GM18498 (cell line): Measurements from ENCODE around the gene SLC6A9.

ENCODE experiments used
- ATAC-seq: cut with Tn5 transposase; IDR thresholded peaks from one replicate; pipeline ENCODE4 v1.9.1; 2021; ENCODE audit warnings: mild to moderate bottlenecking, moderate library complexity; ENCODE audit not compliant: unreplicated experiment

SLC6A9 gene

DNA sequence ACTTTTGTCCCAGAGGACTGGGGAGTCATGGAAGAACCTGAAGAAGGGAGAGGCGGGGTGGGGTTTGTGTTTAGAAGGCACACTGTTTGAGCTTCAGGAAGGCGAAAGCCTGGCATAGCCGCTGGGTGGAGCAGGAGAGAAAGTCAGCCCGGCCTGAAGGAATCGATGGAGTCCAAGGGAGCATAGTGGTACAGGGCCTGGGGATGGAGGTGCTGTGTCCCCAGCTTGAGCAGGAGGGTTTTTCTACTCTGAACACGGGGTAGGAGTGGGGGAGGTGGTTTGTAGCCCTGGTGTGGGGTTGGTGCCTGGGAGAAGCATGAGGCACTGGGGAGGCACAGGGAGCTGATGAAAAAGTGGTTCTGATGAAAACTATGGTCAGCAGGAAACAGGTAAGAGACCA is 44.5 kb downstream of the SLC6A9 start:
- no peak for ATAC-seq

DNA sequence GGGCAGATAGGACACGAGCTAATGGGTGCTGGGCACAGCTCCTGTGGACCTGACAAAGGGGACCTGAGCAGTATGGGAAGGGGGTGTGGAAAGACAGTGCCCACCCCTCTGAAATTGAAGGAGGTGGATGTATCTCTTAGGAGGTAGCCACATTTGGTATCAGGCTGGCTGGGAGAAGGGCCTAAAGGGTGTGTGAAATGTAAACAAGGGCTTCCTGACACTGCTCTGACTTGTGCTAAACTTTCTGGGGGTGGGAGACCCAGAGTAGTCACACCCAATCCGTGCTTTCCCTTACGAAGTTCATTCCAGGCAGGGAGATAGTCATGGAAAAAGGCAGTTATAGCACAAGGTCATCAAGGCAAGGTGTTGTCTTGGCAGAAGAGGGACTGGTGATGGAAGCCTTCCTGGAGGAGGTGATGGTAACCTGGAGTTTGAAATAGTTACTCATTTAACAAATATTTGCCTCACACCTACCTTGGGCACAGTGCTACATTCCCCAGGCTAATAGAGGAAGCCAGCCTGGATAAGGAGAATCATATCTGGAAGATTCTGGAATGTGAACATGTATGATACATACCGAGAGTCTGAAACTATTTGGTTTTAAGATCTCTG is 45.2 kb downstream of the SLC6A9 start:
- ATAC-seq: no peak

DNA sequence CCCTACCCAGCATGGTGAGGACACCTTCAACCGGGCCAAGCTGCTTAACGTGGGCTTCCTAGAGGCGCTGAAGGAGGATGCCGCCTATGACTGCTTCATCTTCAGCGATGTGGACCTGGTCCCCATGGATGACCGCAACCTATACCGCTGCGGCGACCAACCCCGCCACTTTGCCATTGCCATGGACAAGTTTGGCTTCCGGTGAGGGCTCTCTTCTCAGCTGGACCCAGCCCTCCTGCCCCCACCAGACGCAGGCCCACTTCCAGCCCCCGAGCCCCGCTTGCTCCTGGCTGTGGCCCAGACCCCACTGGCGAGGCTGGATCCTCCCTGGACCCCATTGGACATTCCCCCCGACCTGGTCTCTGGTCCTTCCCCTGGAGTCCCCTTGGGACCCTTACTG is 46.4 kb downstream of the SLC6A9 start:
- ATAC-seq: no peak

GRCh38 chr1:43983253-43983899 is 47.9 kb downstream of the SLC6A9 start:
- ATAC-seq: no peak

GRCh38 chr1:43982808-43983207 is 48.5 kb downstream of the SLC6A9 start:
- no peak for ATAC-seq

GRCh38 chr1:43982241-43982640 is 49.0 kb downstream of the SLC6A9 start:
- no peak for ATAC-seq

- no peak for ATAC-seq
These were observed 49.6 kb downstream of the SLC6A9 start for GRCh38 chr1:43981636-43982035.

DNA sequence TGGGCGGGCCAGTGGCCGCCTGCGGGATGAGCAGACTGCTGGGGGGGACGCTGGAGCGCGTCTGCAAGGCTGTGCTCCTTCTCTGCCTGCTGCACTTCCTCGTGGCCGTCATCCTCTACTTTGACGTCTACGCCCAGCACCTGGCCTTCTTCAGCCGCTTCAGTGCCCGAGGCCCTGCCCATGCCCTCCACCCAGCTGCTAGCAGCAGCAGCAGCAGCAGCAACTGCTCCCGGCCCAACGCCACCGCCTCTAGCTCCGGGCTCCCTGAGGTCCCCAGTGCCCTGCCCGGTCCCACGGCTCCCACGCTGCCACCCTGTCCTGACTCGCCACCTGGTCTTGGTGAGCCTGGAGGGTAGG is 50.1 kb downstream of the SLC6A9 start:
- no peak for ATAC-seq

DNA sequence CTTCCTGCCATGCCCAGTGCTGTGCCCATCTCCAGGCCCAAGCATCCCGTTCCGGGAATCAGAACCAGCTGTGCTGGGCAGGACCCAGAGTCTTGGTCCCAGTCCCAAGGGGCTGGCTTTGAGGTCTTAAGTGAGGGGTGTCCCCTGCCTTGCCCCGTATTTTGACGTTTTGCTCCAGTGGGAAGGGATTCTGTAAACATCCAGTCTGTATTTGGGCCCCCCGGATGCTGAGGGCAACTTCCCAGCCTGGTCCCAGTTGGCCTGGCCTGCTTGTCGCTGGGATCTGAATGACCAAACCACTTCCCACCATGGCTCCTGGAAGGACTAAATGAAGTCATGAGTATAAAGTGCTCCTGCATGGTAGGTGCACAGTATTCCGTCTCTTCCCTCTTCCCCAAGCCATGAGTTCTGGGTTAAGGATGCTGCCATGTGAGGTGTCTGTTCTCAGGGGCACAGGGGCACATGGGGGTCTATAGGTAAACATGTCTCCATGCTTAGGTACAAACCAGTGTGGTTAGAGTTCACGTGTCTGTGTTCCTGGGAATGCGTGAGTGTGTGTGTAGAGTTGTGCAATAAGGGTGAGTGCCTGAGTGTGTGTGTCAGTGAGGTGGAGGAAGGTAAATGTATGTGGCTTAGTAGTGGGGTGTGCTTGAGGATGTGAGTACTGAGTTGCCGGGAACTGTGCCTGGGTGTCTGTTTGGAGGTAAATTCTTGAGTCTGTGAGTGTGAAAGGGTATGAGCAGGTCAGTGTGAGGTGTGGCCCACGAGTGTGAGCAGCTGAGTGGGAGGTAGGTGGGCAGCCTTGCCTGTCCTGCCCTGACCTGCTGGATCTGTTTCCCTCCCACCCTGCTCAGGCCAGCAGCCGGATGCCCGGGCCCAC is 50.8 kb downstream of the SLC6A9 start:
- no peak for ATAC-seq

GRCh38 chr1:43979528-43980254 is 51.6 kb downstream of the SLC6A9 start:
- no peak for ATAC-seq

GRCh38 chr1:43979261-43979527 is 52.1 kb downstream of the SLC6A9 start:
- no peak for ATAC-seq

DNA sequence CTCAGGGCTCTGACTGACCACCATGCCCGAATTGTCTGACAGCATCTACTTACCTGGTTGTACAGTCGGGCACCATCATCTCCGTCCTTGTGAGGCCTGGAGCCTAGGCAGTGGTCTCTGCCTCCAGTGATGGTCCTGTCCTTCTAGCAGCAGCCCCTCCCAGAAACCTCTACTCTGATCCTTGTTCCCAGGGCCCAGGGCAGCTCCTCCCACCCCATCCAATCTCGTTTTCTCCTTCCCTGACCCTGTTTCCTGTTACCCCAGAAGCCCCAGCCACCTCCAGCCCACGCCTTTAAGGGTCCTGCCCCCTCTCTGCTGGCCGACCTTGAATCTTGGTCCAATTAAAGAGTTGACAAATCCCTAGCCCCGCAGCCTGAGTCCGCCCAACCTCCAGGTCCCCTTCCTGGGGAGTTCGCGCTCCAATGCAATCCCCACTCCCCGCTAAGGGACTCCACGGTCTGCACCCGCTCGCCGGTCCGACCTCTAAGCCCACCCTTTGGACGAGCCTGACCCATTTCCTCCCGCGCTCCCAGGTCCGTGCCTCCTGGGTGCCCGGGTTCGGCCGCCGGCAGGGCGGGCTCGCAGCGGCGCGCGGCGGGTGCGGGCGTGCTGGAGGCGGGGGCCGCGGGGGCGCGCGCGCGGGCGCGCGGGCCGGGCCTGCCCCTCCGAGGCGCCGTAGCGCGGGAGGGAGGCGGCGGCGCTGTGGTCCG is 52.6 kb downstream of the SLC6A9 start, which contains the start of gene B4GALT2:
TSS of gene B4GALT2 (plus strand) at position 660 of the 710 bp plus-strand sequence. CDS start 1,951 bp downstream, outside the sequence.
- ATAC-seq: no peak

- ATAC-seq: no peak
These were observed 53.1 kb downstream of the SLC6A9 start for GRCh38 chr1:43978264-43978550.

- ATAC-seq: no peak
These were observed 53.6 kb downstream of the SLC6A9 start for GRCh38 chr1:43977376-43978263.

DNA sequence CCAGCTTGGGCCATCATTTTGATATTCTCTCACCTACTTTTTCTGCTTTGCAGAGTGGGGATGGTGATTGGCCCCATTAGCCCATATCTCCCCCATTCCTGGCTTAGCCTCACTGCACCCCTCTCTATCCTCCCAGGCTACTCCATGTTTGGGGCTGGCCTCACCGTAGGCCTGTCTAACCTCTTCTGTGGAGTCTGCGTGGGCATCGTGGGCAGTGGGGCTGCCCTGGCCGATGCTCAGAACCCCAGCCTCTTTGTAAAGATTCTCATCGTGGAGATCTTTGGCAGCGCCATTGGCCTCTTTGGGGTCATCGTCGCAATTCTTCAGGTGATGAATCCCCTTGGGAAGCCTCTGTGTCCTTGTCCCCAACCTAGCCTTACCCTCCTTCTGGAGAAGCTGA is 54.4 kb downstream of the SLC6A9 start:
- ATAC-seq: no peak

GRCh38 chr1:43976045-43976444 is 55.2 kb downstream of the SLC6A9 start:
- no peak for ATAC-seq

- ATAC-seq: no peak
These were observed 55.9 kb downstream of the SLC6A9 start for GRCh38 chr1:43975249-43975961.

DNA sequence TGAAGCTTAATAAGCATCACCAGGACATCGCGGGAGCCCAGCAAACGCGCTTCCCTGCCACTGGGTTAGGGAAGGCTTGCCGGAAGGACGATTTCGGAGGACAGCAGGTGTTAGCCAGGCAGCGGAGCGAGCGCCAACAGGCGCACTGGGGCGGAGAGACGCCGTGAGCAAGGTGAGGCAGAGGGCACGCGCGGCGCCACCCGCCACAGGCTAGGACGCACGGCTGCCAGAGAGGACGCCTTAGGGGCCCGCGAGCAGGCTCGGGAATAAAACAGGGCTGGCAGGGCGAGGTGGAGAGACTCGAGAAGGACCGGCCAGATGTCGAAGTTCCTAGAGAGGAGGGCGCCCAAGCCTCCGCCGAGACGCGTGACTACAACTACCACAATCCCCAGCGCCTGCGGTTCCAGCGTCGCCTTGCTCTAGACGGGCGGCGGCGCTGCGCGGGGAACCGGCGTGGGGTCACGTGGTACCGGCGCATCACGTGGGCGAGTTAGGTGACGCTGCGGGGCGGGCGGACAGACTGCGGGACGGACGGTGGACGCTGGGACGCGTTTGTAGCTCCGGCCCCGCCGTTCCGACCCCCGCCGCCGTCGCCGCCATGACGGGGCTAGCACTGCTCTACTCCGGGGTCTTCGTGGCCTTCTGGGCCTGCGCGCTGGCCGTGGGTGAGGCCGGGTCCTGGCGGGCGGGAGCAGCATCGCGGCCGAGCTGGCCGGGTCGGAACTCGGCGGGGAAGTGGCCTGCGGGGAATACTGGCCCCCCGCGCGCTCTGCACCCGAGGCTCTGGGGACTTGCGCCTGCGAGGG is 56.6 kb downstream of the SLC6A9 start, which contains the start of gene ATP6V0B:
TSS of gene ATP6V0B (plus strand) at position 518 of the 806 bp plus-strand sequence. CDS start at position 599, 81 bp downstream.
- peak; percentile 71 for ATAC-seq
